Ascending aorta (tissue), 2 donors: ENCODE measurements around the gene CAMTA1. TPM values are rescaled to one million over a fixed set of nuclear protein-coding genes. Genes with fewer than 3 reads are reported as not detected.

Source experiments
- DNase-seq, 2 donors: peaks; one replicate each; pipeline ENCODE4 v3.0.0-alpha.2; 2019; ENCODE audit warnings: low spot score in 2 of 2
- H3K27ac ChIP-seq, 2 donors: fragments of 200-600 bp; sonication (generic); one replicate each; pipeline ENCODE4 v1.5.1; 2016 to 2017; ENCODE audit warnings: mild to moderate bottlenecking in 1 of 2
- H3K27me3 ChIP-seq: fragments of 200-600 bp; sonication (generic); one replicate; pipeline ENCODE4 v1.5.1; 2017
- H3K36me3 ChIP-seq, 2 donors: fragments of 200-600 bp; sonication (generic); one replicate each; pipeline ENCODE4 v1.5.1; 2016
- H3K4me1 ChIP-seq, 2 donors: fragments of 200-600 bp; sonication (generic); one replicate each; pipeline ENCODE4 v1.5.1; 2016 to 2017; ENCODE audit warnings: mild to moderate bottlenecking in 1 of 2
- H3K4me3 ChIP-seq, 2 donors: fragments of 200-600 bp; sonication (generic); one replicate each; pipeline ENCODE4 v1.5.1; 2016 to 2017; ENCODE audit warnings: mild to moderate bottlenecking in 1 of 2
- H3K9me3 ChIP-seq, 2 donors: fragments of 200-600 bp; sonication (generic); one replicate each; pipeline ENCODE4 v1.5.1; 2016
- CTCF ChIP-seq, 3 experiments: fragments of 200-600 bp in 2 of 3; fragments of 450-650 bp in 1 of 3; sonication (generic) in 2 of 3; IDR thresholded peaks; one replicate each; pipeline ENCODE4 v1.5.1; 2016 to 2019; ENCODE audit warnings: antibody characterized with exemption in 3 of 3, mild to moderate bottlenecking in 1 of 3, moderate library complexity in 1 of 3
- intact Hi-C: fragments of 100-400 bp; cut with DNase I; formaldehyde crosslinking; loops from one replicate; pipeline ENCODE4 v1.15.1; 2023
- total RNA-seq: library from RNA; depleted of rRNA; stranded (reverse); fragments of >200 nt; gene quantifications from one replicate; pipeline ENCODE4 v1.1.0, GENCODE V29; 2016

The CAMTA1 gene
- total RNA-seq, 1 donor from 2014 or later = 53.3 TPM

- H3K27me3 ChIP-seq = no peaks in the 10 kb centered on the region
- no peaks in the 10 kb centered on the region for H3K36me3 ChIP-seq
- no peaks in the 10 kb centered on the region for H3K9me3 ChIP-seq
- no peak overlapping the region for H3K4me3 ChIP-seq
- DNase-seq = no peak
- no peak for TF ChIP-seq CTCF (IDR thresholded peaks at IDR 0.05)
- intact Hi-C loops = no loop called here
- H3K4me1 ChIP-seq = no peaks in the 10 kb centered on the region
- no peak overlapping the region for H3K27ac ChIP-seq
Observed at GRCh38 chr1:7608628-7609305, 823.5 kb downstream of the CAMTA1 start.

GRCh38 chr1:7609311-7609994 lies 824.2 kb downstream of the CAMTA1 start:
- intact Hi-C loops = no loop called here

GRCh38 chr1:7610106-7610731 lies 825.0 kb downstream of the CAMTA1 start:
- Histone ChIP-seq H3K4me1 (no peaks in the 10 kb centered on the region), H3K4me3 (no peak overlapping the region), H3K27ac (no peak overlapping the region), H3K27me3 (no peaks in the 10 kb centered on the region), H3K36me3 (no peaks in the 10 kb centered on the region), H3K9me3 (no peaks in the 10 kb centered on the region)
- no peak for DNase-seq
- intact Hi-C loops = no loop called here
- TF ChIP-seq CTCF (IDR thresholded peaks at IDR 0.05) = no peak

More at GRCh38 chr1:7609311-7609994, 824.2 kb downstream of the CAMTA1 start:
- DNase-seq = no peak
- Histone ChIP-seq H3K9me3 (no peaks in the 10 kb centered on the region), H3K27ac (no peak overlapping the region), H3K4me3 (no peak overlapping the region), H3K36me3 (no peaks in the 10 kb centered on the region), H3K27me3 (no peaks in the 10 kb centered on the region), H3K4me1 (no peaks in the 10 kb centered on the region)
- no peak for TF ChIP-seq CTCF (IDR thresholded peaks at IDR 0.05)

- no peak overlapping the region for H3K4me3 ChIP-seq
- TF ChIP-seq CTCF (IDR thresholded peaks at IDR 0.05) = no peak
- H3K27me3 ChIP-seq = no peaks in the 10 kb centered on the region
- H3K27ac ChIP-seq = no peak overlapping the region
- intact Hi-C loops = no loop called here
- H3K36me3 ChIP-seq = no peaks in the 10 kb centered on the region
- no peak for DNase-seq
- H3K4me1 ChIP-seq = no peaks in the 10 kb centered on the region
- H3K9me3 ChIP-seq = no peaks in the 10 kb centered on the region
Observed at GRCh38 chr1:7610936-7611335, 825.7 kb downstream of the CAMTA1 start.

- no peak for DNase-seq
- Histone ChIP-seq H3K27me3 (no peaks in the 10 kb centered on the region), H3K9me3 (no peaks in the 10 kb centered on the region), H3K4me3 (no peak overlapping the region), H3K27ac (no peak overlapping the region), H3K4me1 (no peaks in the 10 kb centered on the region), H3K36me3 (no peaks in the 10 kb centered on the region)
- intact Hi-C loops = no loop called here
- no peak for TF ChIP-seq CTCF (IDR thresholded peaks at IDR 0.05)
Observed at GRCh38 chr1:7611421-7612010, 826.3 kb downstream of the CAMTA1 start.
